Epithelial cell of umbilical artery (primary cell): Measurements from ENCODE around the gene CHGA. TPM values are rescaled to one million over a fixed set of nuclear protein-coding genes. Genes with fewer than 3 reads are reported as not detected.

Experiments used
- total RNA-seq: library from RNA; depleted of rRNA; stranded (reverse); fragments of >200 nt; gene quantifications from 2 replicates; pipeline ENCODE4 v1.2.3, GENCODE V29; 2014

CHGA gene, protein sequence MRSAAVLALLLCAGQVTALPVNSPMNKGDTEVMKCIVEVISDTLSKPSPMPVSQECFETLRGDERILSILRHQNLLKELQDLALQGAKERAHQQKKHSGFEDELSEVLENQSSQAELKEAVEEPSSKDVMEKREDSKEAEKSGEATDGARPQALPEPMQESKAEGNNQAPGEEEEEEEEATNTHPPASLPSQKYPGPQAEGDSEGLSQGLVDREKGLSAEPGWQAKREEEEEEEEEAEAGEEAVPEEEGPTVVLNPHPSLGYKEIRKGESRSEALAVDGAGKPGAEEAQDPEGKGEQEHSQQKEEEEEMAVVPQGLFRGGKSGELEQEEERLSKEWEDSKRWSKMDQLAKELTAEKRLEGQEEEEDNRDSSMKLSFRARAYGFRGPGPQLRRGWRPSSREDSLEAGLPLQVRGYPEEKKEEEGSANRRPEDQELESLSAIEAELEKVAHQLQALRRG
- total RNA-seq: not detected in 2 replicates

GRCh38 chr14:92922883-92923743 is at the start of gene CHGA:
TSS of gene CHGA (plus strand) at chr14:92923150. CDS start at chr14:92923360, 210 bp downstream.

Other genes starting within 250 kb of the CHGA start
- 71.4 and 95.2 TPM in 2 replicates for gene LGMN, start 174.5 kb upstream of the CHGA start, total RNA-seq
- 31.6 and 39.0 TPM in 2 replicates for gene GOLGA5, start 128.8 kb upstream of the CHGA start, total RNA-seq
- 12.7 and 24.3 TPM in 2 replicates for gene ITPK1, start 192.8 kb downstream of the CHGA start, total RNA-seq